HG03097 (cell line): ENCODE measurements around the gene PDE2A.

Experiments
- ATAC-seq: cut with Tn5 transposase; IDR thresholded peaks from one replicate; pipeline ENCODE4 v1.9.1; 2021; ENCODE audit not compliant: unreplicated experiment, low FRiP score

PDE2A gene

GRCh38 chr11:72641522-72642042 is 32.6 kb downstream of the PDE2A start:
- no peak for ATAC-seq

DNA sequence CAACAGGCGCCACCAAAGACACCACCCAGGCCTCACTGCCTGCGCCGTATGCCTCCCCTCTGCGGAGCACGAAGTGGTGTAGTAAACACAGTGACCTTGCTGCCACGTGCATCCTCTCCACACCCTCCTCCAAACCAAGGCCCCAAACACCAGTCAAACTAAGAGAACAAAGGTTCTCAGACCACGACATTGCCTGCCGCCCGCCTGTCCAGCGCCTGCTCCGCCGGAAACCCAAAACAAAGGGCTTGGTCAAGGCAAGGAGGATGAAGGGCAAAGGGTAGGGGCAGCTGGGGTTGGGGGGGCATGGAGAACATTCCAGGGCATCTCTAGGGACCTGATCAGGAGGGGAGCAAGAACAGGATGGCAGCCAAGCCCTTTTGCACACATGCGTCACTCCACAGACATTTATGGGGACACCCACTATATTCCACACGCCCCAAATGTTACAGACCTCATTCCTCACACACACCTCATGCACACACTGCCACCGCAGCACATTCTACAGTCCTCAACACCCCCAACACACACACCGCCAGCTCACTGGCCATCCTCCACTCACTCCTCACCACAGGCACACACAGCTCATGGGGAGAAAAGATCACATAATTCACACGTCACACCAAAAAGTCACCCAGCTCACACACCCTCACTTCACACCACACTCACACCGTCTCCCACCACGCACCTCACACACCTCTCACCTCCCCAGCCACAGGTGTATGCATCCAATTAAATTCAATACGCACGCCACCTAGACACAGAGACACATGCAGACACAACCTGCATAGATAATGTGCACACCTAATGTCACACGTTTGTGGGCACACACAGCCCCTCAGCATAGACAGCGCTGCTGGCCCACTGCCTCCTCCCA is 34.5 kb downstream of the PDE2A start:
- ATAC-seq, result no peak

DNA sequence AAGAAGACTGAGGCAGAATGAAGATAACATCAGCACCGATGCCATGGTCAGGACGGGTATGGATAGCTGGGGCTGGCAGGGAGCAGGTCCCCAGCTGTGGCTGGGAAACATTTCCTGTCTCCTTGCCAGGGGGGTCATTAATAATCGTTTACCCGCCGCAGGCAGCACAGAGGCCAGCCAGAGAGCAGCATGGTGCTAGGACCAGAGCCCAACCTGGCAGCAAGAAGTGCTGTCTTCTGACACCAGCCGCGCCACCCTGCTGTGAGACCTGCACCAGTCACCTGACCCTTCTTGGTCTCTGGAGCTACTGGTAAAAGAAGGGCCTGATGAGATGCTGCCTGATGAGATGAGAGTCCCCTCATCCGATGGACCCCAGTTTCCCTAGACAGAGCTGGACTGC is 36.3 kb downstream of the PDE2A start:
- ATAC-seq, result no peak

GRCh38 chr11:72637198-72637597 is 37.0 kb downstream of the PDE2A start:
- ATAC-seq, result no peak

GRCh38 chr11:72636376-72636775 is 37.8 kb downstream of the PDE2A start:
- no peak for ATAC-seq

DNA sequence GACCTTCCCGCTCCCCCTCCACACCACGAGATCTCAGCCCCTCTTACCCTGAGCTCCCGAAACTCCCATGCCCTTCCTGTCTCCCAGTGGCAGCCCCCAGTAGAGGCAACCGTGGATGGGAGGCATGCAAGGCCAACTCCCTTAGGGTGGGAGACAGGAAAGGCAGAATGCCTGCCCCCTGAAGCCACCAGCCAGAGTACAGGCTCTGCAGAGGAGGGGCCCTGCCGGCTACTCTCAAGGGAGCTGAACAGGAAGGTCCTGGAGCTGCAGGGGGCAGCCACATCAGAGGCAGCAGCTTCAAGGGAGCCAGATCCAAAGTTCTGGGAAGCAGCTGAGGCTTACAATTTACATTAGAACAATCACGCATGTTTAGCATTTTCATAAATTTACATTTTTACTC is 38.3 kb downstream of the PDE2A start:
- no peak for ATAC-seq

DNA sequence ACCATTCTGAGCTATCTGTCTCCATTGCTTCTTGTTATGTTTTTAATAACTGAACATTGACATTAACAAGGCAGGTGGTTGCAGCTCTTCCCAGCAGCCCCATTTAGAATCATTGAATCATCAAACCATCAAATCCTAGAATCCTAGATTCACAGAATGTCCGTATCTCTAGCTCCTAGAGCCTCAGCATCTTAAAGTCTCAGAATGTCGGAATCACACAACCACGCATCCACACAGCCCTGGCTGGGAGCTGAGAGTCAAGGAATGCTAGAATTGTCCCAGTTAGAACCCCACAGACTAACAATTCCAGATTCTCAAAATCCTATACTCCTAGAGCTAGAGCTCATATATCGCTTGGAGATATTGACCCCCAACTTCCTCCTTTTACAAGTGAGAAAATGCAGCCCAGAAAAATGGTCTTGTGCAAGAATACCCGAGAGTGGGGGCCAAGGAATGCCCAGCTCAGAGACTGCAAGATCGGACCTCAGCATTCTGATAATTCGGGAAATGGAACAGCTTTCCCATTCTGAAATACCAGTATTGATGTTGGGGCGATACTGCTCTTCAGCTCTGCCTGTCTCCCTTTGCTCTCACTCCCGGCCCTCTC is 38.8 kb downstream of the PDE2A start:
- no peak for ATAC-seq

GRCh38 chr11:72634472-72635095 is 39.6 kb downstream of the PDE2A start:
- no peak for ATAC-seq

- no peak for ATAC-seq
Observed at GRCh38 chr11:72634016-72634415, 40.2 kb downstream of the PDE2A start.

DNA sequence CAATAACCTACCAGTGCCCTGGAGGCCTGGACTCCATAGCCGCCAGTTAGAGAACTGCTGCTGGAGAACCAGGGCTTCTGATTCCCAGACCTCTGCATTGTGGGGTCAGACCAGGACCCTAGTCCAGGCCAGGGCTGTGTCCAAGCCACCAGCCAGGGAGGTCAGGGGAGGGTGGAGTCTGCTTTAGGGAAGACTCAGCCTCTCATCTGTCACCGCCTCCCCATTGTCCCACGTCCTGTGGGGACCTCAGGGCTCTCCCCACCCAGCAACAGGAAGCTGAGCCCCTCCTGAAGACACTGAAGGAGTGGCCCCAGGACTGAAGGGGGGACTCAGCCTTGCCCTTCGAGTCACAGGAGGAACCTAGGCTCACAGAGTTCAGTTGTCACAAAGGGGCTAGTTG is 41.2 kb downstream of the PDE2A start:
- no peak for ATAC-seq

GRCh38 chr11:72631806-72632731 is 42.2 kb downstream of the PDE2A start:
- ATAC-seq, result no peak

DNA sequence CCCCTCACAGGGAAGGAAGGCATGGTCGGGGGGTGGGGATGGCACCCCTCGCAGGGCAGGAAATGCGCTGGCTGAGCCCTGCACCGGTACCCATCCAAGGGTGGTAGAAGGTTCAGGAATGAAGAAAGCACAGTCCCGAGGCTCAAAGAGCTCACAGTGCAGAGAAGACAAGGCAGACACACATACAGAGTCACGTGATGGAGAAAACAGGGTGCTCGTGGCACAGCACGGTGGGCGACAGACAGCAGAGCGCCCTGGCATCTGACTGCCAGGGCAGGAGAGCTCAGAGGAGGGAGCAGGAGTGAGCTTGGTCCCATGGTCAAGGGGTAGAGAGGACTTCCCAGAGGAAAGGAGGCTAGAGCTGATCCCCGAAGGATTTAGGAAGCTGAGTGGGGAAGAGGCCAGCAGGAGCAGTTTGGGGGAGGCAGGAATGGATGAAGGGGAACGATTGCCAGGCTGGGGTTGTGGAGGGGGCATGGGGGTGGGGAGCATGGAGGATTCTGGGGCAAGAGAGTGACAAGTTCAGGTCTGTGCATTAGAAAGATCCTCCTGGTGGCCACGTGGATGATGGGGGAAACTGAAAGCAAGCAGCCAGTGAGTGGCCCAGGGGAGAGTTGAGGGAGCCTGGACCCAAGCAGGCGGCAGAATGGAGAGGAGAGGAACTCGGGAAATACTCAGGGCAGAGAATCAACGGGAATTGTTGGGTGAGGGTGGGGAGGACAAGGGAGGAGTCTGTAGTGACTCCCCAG is 43.9 kb downstream of the PDE2A start:
- ATAC-seq, result no peak

DNA sequence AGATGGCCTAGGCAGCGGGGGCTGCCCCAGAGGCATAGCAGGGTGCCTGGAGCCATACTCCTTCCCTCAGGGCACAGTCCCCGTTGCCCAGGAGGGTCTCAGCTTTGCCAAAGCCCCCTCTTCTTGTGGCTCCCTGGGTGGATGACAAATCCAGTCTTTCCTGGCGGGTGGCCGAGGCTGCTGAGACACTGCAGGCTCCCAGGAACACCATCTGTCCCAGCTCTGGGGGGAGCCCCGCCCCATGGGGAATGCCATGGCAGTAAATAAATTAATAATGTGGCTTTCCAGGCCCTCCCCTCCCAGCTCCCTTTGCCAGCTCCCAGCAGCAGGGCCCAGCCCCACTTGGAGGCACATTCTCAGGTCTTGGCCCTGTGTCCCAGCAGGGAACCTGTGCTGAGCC is 45.0 kb downstream of the PDE2A start:
- no peak for ATAC-seq

DNA sequence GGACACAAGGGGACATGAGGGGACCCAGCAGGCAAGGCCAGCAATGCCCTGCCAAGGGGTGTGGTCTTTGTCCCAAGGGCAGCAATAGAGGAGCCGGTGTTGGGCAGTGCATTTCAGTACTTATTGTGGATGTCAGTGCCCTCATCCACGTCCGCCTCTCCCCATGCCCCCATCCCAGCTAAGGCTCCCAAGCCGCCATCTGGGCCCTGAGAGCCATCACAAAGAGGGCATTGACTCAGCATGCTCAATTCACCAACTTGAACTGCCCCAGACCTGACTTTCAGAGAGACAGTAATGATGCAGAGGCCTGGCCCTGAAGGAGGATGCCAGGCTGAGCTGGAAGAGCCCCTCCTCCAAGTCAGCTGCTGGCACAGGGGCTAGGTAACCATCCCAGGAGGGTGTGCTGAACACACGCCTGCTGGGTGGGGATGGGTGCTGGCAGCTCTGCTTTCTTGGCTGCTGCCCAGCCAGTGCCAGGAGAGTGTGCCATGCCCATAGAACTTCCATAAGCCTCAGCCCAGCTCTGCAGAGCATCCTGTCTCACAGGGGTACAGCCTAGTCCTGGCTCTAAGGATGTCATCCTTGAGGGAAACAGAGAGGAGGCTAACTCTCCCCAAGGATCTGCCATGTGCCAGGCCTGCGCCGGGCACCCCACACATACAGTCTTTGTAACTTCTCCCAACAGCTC is 46.5 kb downstream of the PDE2A start:
- ATAC-seq, result no peak

- no peak for ATAC-seq
Observed at GRCh38 chr11:72626414-72626936, 47.7 kb downstream of the PDE2A start.

GRCh38 chr11:72625691-72626413 is 48.4 kb downstream of the PDE2A start:
- no peak for ATAC-seq

DNA sequence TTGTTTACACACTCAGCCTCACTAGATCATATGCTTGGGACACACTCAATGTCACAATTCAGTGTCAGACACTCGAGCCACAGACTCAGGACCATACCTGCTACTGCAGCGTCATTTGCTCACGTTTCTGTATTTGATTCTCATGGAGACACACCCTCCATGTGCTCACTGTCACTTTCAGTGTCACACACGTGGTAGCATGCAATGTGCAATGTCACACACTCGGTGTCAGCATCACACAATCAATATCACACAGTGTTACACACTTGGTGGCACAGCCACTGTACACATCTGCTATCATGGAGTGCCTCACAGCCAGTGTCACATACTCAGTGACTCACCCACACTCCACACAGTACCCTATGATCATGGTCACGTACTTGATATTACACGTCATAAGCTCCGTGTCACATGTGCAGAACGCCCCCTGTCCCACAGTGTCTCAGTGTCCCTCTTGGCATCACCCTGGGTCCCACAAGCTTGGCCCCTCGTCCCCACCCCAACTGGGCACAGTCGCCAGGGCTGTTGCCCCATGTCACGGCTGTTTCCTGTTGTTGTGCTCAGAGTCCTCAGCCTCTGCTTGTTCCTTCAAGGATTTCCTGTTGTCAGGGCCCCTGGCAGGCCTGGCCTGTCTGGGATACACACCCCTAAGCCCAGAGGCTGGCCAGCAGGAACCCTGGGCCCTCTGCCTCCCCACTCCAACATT is 49.6 kb downstream of the PDE2A start:
- no peak for ATAC-seq

DNA sequence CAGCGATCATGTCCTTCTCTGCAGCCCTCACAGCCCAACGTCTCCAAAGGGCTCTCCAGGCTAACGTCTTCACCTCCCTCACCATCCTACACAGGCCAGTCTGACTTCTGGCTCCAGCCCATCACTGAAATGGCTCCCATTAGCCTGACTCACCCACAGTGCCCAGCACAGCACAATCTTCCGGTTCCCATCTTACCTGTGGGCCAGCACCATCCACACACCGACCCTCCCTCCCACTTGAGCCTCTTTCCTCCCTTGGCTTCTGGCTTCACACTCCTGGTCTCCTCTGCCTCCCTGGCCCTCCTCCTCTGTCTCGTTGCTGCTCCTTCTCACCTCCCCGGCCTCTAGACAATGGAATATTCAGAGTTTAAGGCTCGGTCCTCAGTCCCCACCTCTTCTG is 51.2 kb downstream of the PDE2A start:
- ATAC-seq, result no peak
